ENCODE measurements around the gene C1orf105. TPM values are rescaled to one million over a fixed set of nuclear protein-coding genes. Genes with fewer than 3 reads are reported as not detected.
A peak's percentile ranks its signal among the peaks of the same experiment; 100 is the strongest.

C1orf105 gene
- total RNA-seq (2013; cell fraction: nucleolus; rRNA removed) = not detected in 2 replicates
- not detected in 2 replicates for total RNA-seq (2014; rRNA removed)
- not detected in 2 replicates for total RNA-seq (2014; rRNA removed; fragmentation: Illumina TruSeq; extraction: Trizol)
- total RNA-seq (2021) = not detected in 2 replicates
- polyA plus RNA-seq (2011; ENCODE audit: low read depth) = not detected
- not detected in 2 replicates for polyA plus RNA-seq (2011; rRNA removed)
- polyA plus RNA-seq (2011; cell fraction: cytosol; rRNA removed) = not detected in 2 replicates
- polyA plus RNA-seq (2011; cell fraction: nucleus; rRNA removed) = not detected in 2 replicates
- polyA plus RNA-seq (2012) = not detected in 2 replicates
- polyA plus RNA-seq (2014; fragmentation: Illumina TruSeq; extraction: Trizol) = not detected in 2 replicates
- polyA plus RNA-seq (2014; fragmentation: Nextera tagmentation; extraction: Ambion mirVana) = not detected
- polyA plus RNA-seq (2014; rRNA removed) = not detected in 2 replicates
- polyA plus RNA-seq (2016; fragmentation: Nextera tagmentation; extraction: Ambion mirVana) = not detected
- not detected in 2 replicates for polyA minus RNA-seq (2011; rRNA and poly(A)+ RNA removed)
- polyA minus RNA-seq (2011; cell fraction: cytosol; rRNA and poly(A)+ RNA removed) = not detected in 2 replicates
- not detected in 2 replicates for polyA minus RNA-seq (2011; cell fraction: nucleus; rRNA and poly(A)+ RNA removed)
- Bru-seq, nascent RNA = percentile 17 among the genes with signal in this experiment
- percentile 11 among the genes with signal in this experiment for BruChase-seq, experiment 1, labeled RNA remaining after a 6-hour chase
- BruChase-seq, experiment 2, labeled RNA remaining after a 2-hour chase = percentile 17 among the genes with signal in this experiment
- long read RNA-seq, experiment 1 = 0 reads
- long read RNA-seq, experiment 2 = 0 reads

GRCh38 chr1:172420385-172420784 lies at the start of gene C1orf105:
Gene C1orf105 (plus strand): TSS chr1:172420685. CDS start chr1:172420886, 201 bp downstream.
- Histone ChIP-seq H3K36me3 (ENCODE audit: control insufficient read depth in 2 of 2, insufficient read depth in 2 of 2, low read length in 1 of 2) (no peaks in the 10 kb centered on the region), H3K27ac (ENCODE audit: control insufficient read depth, insufficient read depth) (no peak within 1 kb of the TSS), H4K20me1 (ENCODE audit: control insufficient read depth, insufficient read depth) (no peaks in the 10 kb centered on the region), H2AFZ (ENCODE audit: control insufficient read depth, low read depth, low read length) (no peak within 1 kb of the TSS), H3K79me2 (ENCODE audit: control insufficient read depth, insufficient read depth, low read length) (no peaks in the 10 kb centered on the region), H3K4me3 (no peak within 1 kb of the TSS), H3K4me2 (ENCODE audit: control insufficient read depth, insufficient read depth) (no peak within 1 kb of the TSS), H3K9ac (ENCODE audit: control insufficient read depth, insufficient read depth, low read length) (no peak within 1 kb of the TSS), H3K4me1 (ENCODE audit: control insufficient read depth, insufficient read depth, low read length) (no peaks in the 10 kb centered on the region), H3K9me3 (replicated peaks; ENCODE audit: control insufficient read depth, insufficient read depth, low read length) (no peaks in the 10 kb centered on the region), H3K27me3 (replicated peaks in 1 of 2; ENCODE audit: control insufficient read depth in 2 of 2, insufficient read depth in 2 of 2, low read length in 1 of 2) (no peaks in the 10 kb centered on the region)
- 0% methylated on average over 1 of the region's 1 CpG for WGBS (ENCODE audit: insufficient coverage, insufficient replicate concordance, low lambda C conversion rate, missing lambda C conversion rate)
- ChIA-PET POLR2A (no interaction called here), CTCF (interaction anchor here (0.8 to 1.4 kb wide), 8 partner anchors 10 to 620 kb away, joined by 3 to 11 read pairs (median 4); no protein-coding TSS in a partner anchor), SMC1A (ENCODE audit: uncharacterized antibody, unreplicated experiment) (interaction anchor here (1.1 to 1.3 kb wide), 5 partner anchors 12 to 417 kb away, joined by 3 to 5 read pairs (median 4); no protein-coding TSS in a partner anchor), RAD21 (ENCODE audit: unreplicated experiment) (no interaction called here)
- DNase-seq (ENCODE audit: low read depth, low spot score) = no peak
- no peak for ATAC-seq
- no peak for FAIRE-seq
- intact Hi-C loops (cut with micrococcal nuclease; ENCODE audit: unreplicated experiment) (loop anchor here (10.0 kb wide), 1 partner anchor 616 kb away; no protein-coding TSS in a partner anchor), in situ Hi-C loops (cut with MboI) (no loop called here)
- BruUV-seq (replicated peaks) = no TSS peak
- TF ChIP-seq ATF7 (IDR thresholded peaks at IDR 0.05; ENCODE audit: low read depth) = no peak
- no peak for TF ChIP-seq JUNB (IDR thresholded peaks at IDR 0.05)
- TF ChIP-seq MYB (IDR thresholded peaks at IDR 0.05; ENCODE audit: borderline replicate concordance, low read depth, low read length) = no peak
- no peak for TF ChIP-seq YBX1 (IDR thresholded peaks at IDR 0.05)
- no peak for TF ChIP-seq ZBTB11 (CRISPR knock-in tag; IDR thresholded peaks at IDR 0.05)
- no peak for TF ChIP-seq ZNF24 (IDR thresholded peaks at IDR 0.05)
- TF ChIP-seq NFYA (IDR thresholded peaks at IDR 0.05; ENCODE audit: borderline replicate concordance, low read depth, low read length) = no peak
- no peak for TF ChIP-seq STAT1 (conservative IDR thresholded peaks at IDR 0.05)
- TF ChIP-seq BCLAF1 (IDR thresholded peaks at IDR 0.05) = no peak
- TF ChIP-seq ZBTB33 (IDR thresholded peaks at IDR 0.05) = no peak
- no peak for TF ChIP-seq PBX3 (IDR thresholded peaks at IDR 0.05; ENCODE audit: insufficient replicate concordance, low read depth, low read length)

Measured in GM12878 (cell line).